Omental fat pad (tissue), 4 donors: ENCODE data around the gene OR52M1. TPM values are rescaled to one million over a fixed set of nuclear protein-coding genes. Genes with fewer than 3 reads are reported as not detected.

Experiments used
- ATAC-seq: fragments of 150-250 bp; one replicate; pipeline ENCODE4 v1.9.1; 2016; ENCODE audit warnings: mild to moderate bottlenecking, moderate library complexity; ENCODE audit not compliant: low FRiP score
- DNase-seq: peaks from one replicate; pipeline ENCODE4 v3.0.0-alpha.2; 2019; ENCODE audit warnings: low spot score
- total RNA-seq, 4 donors: library from RNA; depleted of rRNA; stranded (reverse); fragments of >200 nt; gene quantifications; one replicate each; pipeline ENCODE4 v1.1.0, GENCODE V29; 2016
- TF ChIP-seq, protein P1 (sequence below), 3 donors: fragments of 450-650 bp; IDR thresholded peaks; one replicate each; pipeline ENCODE4 v1.5.1; 2016 to 2017; ENCODE audit warnings: antibody characterized with exemption in 3 of 3, mild to moderate bottlenecking in 3 of 3, moderate library complexity in 2 of 3

The OR52M1 gene
- total RNA-seq, 4 donors from 2014 or later, result not detected

DNA sequence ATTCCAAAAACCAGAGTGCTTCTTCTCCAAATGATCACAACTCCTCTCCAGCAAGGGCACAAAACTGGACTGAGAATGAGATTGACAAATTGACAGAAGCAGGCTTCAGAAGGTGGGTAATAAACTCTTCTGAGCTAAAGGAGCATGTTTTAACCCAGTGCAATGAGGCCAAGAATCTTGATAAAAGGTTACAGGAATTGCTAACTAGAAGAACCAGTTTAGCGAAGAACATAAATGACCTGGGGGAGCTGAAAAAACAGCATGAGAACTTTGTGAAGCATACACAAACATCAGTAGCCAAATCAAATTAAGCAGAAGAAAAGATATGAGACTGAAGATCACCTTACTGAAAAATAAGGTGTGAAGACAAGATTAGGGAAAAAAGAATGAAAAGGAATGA is 15.5 kb downstream of the OR52M1 start:
- TF ChIP-seq, protein P1, sequence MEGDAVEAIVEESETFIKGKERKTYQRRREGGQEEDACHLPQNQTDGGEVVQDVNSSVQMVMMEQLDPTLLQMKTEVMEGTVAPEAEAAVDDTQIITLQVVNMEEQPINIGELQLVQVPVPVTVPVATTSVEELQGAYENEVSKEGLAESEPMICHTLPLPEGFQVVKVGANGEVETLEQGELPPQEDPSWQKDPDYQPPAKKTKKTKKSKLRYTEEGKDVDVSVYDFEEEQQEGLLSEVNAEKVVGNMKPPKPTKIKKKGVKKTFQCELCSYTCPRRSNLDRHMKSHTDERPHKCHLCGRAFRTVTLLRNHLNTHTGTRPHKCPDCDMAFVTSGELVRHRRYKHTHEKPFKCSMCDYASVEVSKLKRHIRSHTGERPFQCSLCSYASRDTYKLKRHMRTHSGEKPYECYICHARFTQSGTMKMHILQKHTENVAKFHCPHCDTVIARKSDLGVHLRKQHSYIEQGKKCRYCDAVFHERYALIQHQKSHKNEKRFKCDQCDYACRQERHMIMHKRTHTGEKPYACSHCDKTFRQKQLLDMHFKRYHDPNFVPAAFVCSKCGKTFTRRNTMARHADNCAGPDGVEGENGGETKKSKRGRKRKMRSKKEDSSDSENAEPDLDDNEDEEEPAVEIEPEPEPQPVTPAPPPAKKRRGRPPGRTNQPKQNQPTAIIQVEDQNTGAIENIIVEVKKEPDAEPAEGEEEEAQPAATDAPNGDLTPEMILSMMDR (IDR thresholded peaks at IDR 0.05), result no peak

DNA sequence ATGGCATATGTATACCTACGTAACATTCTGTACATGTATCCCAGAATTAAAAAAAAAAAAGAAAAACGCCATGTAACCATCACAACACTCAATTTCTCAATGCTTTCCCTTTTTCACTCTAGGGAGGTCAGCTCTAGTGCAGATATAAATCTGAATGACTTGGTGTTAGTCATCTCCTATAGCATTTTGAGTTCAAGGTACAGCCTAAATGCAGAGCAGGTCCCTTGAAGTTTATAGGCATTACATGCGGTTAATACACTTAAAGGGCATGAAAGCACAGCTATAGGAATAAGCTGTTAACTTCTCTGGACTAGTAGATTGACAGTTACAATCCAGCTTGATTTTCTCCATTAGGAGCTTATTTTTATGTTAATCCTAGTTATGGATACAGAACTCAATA is 20.4 kb downstream of the OR52M1 start:
- TF ChIP-seq, protein P1 (IDR thresholded peaks at IDR 0.05), result no peak
- DNase-seq (no peak), ATAC-seq (no peak)

More for the DNA sequence above, 15.5 kb downstream of the OR52M1 start:
- ATAC-seq (no peak), DNase-seq (no peak)

DNA sequence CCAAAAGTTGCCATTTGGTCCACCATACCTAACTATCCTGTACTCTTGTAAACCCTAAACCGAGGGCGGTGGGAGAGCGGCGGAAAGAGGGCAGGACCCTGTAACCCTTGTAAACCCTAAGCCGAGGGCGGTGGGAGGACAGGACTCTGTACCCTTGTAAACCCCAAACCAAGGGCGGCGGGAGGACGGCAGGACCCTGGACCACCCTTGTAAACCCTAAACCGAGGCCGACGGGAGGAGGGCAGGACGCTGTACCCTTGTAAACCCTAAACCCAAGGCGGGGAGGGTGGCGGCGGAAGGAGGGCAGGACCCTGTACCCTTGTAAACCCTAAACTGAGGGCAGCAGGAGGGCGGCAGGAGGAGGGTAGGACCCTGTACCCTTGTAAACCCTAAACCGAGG is 24.1 kb downstream of the OR52M1 start:
- ATAC-seq, result no peak
- TF ChIP-seq, protein P1 (IDR thresholded peaks at IDR 0.05), result no peak
- no peak for DNase-seq

DNA sequence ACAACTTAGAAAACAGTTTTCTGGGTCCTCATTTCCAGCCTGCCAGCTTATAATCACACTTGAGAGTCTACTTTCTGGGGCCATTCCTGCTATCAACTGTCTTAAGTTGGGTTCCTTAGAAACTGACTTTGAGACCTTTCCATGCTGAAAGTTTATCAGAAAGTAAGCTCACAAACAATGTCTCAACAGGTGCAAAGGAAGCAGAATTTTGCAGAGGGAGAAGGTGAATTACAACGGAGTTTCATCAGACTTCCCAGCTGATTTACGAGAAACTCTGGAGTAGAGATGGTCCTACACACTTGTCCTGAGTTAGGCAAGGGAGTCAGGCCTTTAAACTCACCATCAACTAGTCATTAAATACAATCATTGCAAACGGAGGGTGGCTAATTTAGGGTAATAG is 31.9 kb downstream of the OR52M1 start:
- ATAC-seq (no peak), DNase-seq (no peak)
- TF ChIP-seq, protein P1 (IDR thresholded peaks at IDR 0.05), result no peak

DNA sequence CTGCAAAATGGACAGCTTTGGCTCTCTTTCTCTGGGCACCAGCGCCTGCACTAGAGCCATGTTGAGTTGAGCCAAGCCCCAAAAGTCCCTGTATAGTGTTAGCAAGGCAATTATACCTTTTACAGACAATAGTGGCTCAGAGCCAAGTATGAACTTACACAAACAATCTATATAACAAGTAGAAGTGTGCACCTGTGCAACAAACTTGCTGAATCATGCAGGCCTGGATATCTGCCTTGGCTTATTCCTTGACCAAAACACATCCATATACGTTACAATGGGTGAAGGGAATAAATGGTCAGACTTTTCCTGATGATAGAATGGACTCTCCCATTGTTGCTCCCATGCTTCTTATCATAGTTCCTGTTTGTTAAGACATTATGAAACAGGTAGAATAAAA is 32.8 kb downstream of the OR52M1 start:
- TF ChIP-seq, protein P1 (IDR thresholded peaks at IDR 0.05), result no peak
- no peak for ATAC-seq

DNA sequence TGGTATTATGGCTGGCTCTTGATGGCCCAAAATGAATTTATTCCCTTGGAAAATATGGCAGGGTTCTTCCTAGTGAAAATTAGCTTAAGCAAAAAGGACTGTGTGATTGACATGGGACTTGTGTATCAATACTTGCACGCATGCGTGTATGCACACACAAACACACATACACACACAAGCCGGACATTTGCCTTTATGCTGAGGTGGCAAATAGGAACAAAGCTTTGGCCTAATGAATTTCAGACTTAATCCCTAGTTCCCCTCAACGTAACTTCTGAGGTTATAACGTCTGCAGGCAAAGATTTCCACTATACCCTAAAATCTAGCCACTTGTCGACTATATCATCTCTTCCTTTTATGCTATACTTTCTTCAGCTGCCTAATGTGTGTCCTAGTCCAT is 33.6 kb downstream of the OR52M1 start:
- no peak for ATAC-seq
- DNase-seq, result no peak
- TF ChIP-seq, protein P1 (IDR thresholded peaks at IDR 0.05), result no peak

More for the DNA sequence above, 32.8 kb downstream of the OR52M1 start:
- DNase-seq, result no peak

DNA sequence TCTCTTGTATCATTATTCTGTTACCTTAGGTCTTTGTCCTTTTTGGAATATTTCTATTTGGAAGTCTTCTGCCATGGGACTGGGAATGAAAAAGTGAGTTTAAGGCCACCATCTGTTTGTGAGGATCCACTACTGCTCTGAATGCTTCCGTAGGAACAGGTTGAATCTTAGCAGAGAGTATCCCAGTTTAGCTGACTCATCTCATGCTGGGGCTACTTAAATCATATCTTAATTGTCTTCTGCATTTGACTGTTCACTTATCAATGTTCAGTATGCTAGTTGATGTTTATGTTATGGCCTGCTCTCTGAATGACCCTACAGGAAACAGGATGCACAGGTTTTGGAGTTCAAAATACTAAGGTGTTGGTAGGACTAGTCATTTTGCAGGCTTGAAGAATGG is 35.1 kb downstream of the OR52M1 start:
- DNase-seq (no peak), ATAC-seq (no peak)
- TF ChIP-seq, protein P1 (IDR thresholded peaks at IDR 0.05), result no peak
